DND-41 (cell line): ENCODE data around the gene SNTB2.
A peak's percentile ranks its signal among the peaks of the same experiment; 100 is the strongest.

ENCODE experiments used
- ATAC-seq: fragments of 200-7000 bp; cut with Tn5 transposase; 3 replicates; pipeline ENCODE4 v1.9.1; 2021; ENCODE audit warnings: low read depth; ENCODE audit not compliant: insufficient read depth
- DNase-seq: peaks from one replicate; pipeline ENCODE4 v3.0.0-alpha.2; 2020
- H2AFZ ChIP-seq: 2 replicates; pipeline ENCODE4 v1.6.0; 2012; ENCODE audit warnings: low read depth, low read length
- H3K27ac ChIP-seq: 2 replicates; pipeline ENCODE4 v1.5.1; 2012; ENCODE audit warnings: low read length, inconsistent platforms
- H3K27me3 ChIP-seq: fragments of 200-600 bp; sonication (generic); 2 replicates; pipeline ENCODE4 v1.6.0; 2012; ENCODE audit warnings: low read length, mild to moderate bottlenecking, inconsistent platforms; ENCODE audit not compliant: insufficient read depth, poor library complexity
- H3K36me3 ChIP-seq: 2 replicates; pipeline ENCODE4 v1.5.1; 2012; ENCODE audit warnings: low read length, inconsistent platforms; ENCODE audit not compliant: insufficient read depth
- H3K4me1 ChIP-seq: 2 replicates; pipeline ENCODE4 v1.5.1; 2012; ENCODE audit warnings: mild to moderate bottlenecking, low read length; ENCODE audit not compliant: insufficient read depth
- H3K4me2 ChIP-seq: 2 replicates; pipeline ENCODE4 v1.6.0; 2012; ENCODE audit warnings: mild to moderate bottlenecking, moderate library complexity, low read length, inconsistent platforms; ENCODE audit not compliant: insufficient read depth
- H3K4me3 ChIP-seq, 2 experiments: fragments of 200-600 bp in 1 of 2; shearing (Covaris generic) in 1 of 2; 2 replicates each; pipeline ENCODE4 v1.5.1; 2012 to 2016; ENCODE audit warnings: inconsistent platforms in 2 of 2, low read length in 2 of 2, mild to moderate bottlenecking in 2 of 2, low read depth in 1 of 2, moderate library complexity in 1 of 2
- H3K79me2 ChIP-seq: 2 replicates; pipeline ENCODE4 v1.6.0; 2012; ENCODE audit warnings: low read length, inconsistent platforms; ENCODE audit not compliant: insufficient read depth
- H3K9ac ChIP-seq: 2 replicates; pipeline ENCODE4 v1.6.0; 2012; ENCODE audit warnings: low read depth, mild to moderate bottlenecking, inconsistent platforms, low read length, moderate library complexity
- H3K9me3 ChIP-seq: 2 replicates; pipeline ENCODE4 v1.5.1; 2012; ENCODE audit warnings: low read length, moderate library complexity, mild to moderate bottlenecking, inconsistent platforms; ENCODE audit not compliant: insufficient read depth, severe bottlenecking
- H4K20me1 ChIP-seq: 2 replicates; pipeline ENCODE4 v1.6.0; 2012; ENCODE audit warnings: low read length; ENCODE audit not compliant: insufficient read depth
- EZH2 ChIP-seq: IDR thresholded peaks from 3 replicates; pipeline ENCODE4 v1.6.1; 2012; ENCODE audit warnings: borderline replicate concordance, low read depth, mild to moderate bottlenecking, moderate library complexity, low read length, inconsistent platforms; ENCODE audit not compliant: severe bottlenecking
- TF ChIP-seq, protein P1 (sequence below): IDR thresholded peaks from 2 replicates; pipeline ENCODE4 v1.5.1; 2012; ENCODE audit warnings: borderline replicate concordance, low read length, moderate library complexity, mild to moderate bottlenecking; ENCODE audit not compliant: poor library complexity, severe bottlenecking; ENCODE audit errors: extremely low read depth

Gene SNTB2

GRCh38 chr16:69150146-69150865 is 36.7 kb upstream of the SNTB2 start:
- Histone ChIP-seq H3K79me2 (peaks cover 5% of the 10 kb centered on the region; the same call in 1 of the 2 replicates), H3K27ac (no peak overlapping the region), H3K27me3 (no peaks in the 10 kb centered on the region), H3K4me3 (no peak overlapping the region), H2AFZ (no peak overlapping the region), H3K4me1 (no peaks in the 10 kb centered on the region), H4K20me1 (peaks cover 3% of the 10 kb centered on the region; the same call in 1 of the 2 replicates), H3K36me3 (peaks cover 85% of the 10 kb centered on the region), H3K9me3 (no peaks in the 10 kb centered on the region), H3K4me2 (no peak overlapping the region), H3K9ac (no peak overlapping the region)
- ATAC-seq (peak; percentile 95), DNase-seq (peak; percentile 59)
- TF ChIP-seq, protein P1, sequence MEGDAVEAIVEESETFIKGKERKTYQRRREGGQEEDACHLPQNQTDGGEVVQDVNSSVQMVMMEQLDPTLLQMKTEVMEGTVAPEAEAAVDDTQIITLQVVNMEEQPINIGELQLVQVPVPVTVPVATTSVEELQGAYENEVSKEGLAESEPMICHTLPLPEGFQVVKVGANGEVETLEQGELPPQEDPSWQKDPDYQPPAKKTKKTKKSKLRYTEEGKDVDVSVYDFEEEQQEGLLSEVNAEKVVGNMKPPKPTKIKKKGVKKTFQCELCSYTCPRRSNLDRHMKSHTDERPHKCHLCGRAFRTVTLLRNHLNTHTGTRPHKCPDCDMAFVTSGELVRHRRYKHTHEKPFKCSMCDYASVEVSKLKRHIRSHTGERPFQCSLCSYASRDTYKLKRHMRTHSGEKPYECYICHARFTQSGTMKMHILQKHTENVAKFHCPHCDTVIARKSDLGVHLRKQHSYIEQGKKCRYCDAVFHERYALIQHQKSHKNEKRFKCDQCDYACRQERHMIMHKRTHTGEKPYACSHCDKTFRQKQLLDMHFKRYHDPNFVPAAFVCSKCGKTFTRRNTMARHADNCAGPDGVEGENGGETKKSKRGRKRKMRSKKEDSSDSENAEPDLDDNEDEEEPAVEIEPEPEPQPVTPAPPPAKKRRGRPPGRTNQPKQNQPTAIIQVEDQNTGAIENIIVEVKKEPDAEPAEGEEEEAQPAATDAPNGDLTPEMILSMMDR, result peak; percentile 82
- no peak for TF ChIP-seq EZH2

DNA sequence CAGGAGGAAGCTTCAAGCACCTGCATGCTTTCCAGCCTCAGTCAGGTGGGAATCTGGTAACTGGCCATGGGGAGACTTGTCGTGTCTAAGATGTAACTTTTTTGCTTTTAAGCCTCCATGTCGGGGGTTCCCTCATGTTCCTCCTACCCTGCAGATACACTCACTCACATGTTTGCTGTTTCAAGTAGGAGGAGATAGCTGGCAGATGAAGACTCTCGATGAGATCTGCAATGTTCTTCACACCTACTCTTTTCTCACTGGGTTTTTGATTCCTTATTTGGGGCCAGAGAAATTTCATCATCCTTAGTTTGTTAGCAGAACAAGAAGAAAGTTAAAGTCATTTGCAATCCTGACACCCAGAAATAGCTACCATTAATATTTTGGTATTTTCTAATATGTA is 29.8 kb upstream of the SNTB2 start:
- no peaks in the 10 kb centered on the region for H3K4me1 ChIP-seq
- ATAC-seq, result no peak
- H3K79me2 ChIP-seq, result no peaks in the 10 kb centered on the region
- H3K4me3 ChIP-seq, result no peak overlapping the region
- no peak for TF ChIP-seq EZH2
- TF ChIP-seq, protein P1, result no peak
- no peak overlapping the region for H3K4me2 ChIP-seq
- H3K9me3 ChIP-seq, result no peaks in the 10 kb centered on the region
- DNase-seq, result no peak
- H3K27ac ChIP-seq, result no peak overlapping the region
- H4K20me1 ChIP-seq, result no peaks in the 10 kb centered on the region; the same call in 1 of the 2 replicates
- no peaks in the 10 kb centered on the region for H3K27me3 ChIP-seq
- peaks cover 87% of the 10 kb centered on the region for H3K36me3 ChIP-seq
- H2AFZ ChIP-seq, result no peak overlapping the region
- H3K9ac ChIP-seq, result no peak overlapping the region

- H3K4me3 ChIP-seq, result no peak overlapping the region
- no peaks in the 10 kb centered on the region for H3K27me3 ChIP-seq
- no peak overlapping the region for H2AFZ ChIP-seq
- no peak overlapping the region for H3K27ac ChIP-seq
- H3K36me3 ChIP-seq, result peaks cover 84% of the 10 kb centered on the region
- TF ChIP-seq, protein P1, result no peak
- no peak for TF ChIP-seq EZH2
- no peak overlapping the region for H3K9ac ChIP-seq
- ATAC-seq (no peak), DNase-seq (no peak)
- H3K79me2 ChIP-seq, result no peaks in the 10 kb centered on the region
- no peak overlapping the region for H3K4me2 ChIP-seq
- H4K20me1 ChIP-seq, result no peaks in the 10 kb centered on the region; the same call in 1 of the 2 replicates
- H3K9me3 ChIP-seq, result no peaks in the 10 kb centered on the region
- H3K4me1 ChIP-seq, result no peaks in the 10 kb centered on the region
These were observed 26.8 kb upstream of the SNTB2 start for GRCh38 chr16:69160192-69160591.

DNA sequence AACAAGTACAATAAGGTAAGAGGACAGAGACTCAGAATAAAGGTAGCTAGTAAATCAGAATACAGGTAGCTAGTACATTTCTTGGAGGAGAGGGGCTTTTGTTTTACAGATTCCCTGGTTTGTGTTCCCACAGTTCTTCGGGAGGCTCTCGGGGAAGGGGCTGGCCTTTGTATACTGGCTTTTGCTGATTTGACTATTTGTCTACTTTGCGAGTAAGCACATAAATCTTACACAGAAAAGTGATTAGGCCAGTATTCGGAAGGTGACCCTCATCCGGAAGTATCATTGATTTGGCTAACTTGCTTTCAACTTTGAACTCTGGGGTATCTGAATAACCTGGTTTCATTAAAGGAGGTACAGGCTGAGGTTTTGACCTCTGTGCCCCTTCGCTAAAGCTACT is 21.4 kb upstream of the SNTB2 start:
- Histone ChIP-seq H3K9me3 (no peaks in the 10 kb centered on the region), H2AFZ (no peak overlapping the region)

More for the DNA sequence above, 21.4 kb upstream of the SNTB2 start:
- Histone ChIP-seq H3K27ac (no peak overlapping the region), H3K79me2 (no peaks in the 10 kb centered on the region), H3K4me1 (no peaks in the 10 kb centered on the region), H3K27me3 (no peaks in the 10 kb centered on the region), H4K20me1 (no peaks in the 10 kb centered on the region), H3K4me3 (no peak overlapping the region), H3K36me3 (peaks cover 90% of the 10 kb centered on the region), H3K4me2 (no peak overlapping the region), H3K9ac (no peak overlapping the region)
- DNase-seq, result no peak
- ATAC-seq, result no peak
- TF ChIP-seq, protein P1, result no peak
- TF ChIP-seq EZH2, result no peak
